Central memory CD8-positive, alpha-beta T cell (primary cell): ENCODE results near the gene PHF13.
"Not testable (repeated sequence)": the region's sequence is repeated elsewhere in the genome, so short reads cannot be mapped to it uniquely, and the experiment has no call there.

Experiments used
- ATAC-seq: fragments of 150-1000 bp; cut with Tn5 transposase; replicated peaks from 2 replicates; pipeline ENCODE4 v1.10.0; 2022; ENCODE audit warnings: mild to moderate bottlenecking, moderate FRiP score, moderate number of reproducible peaks; ENCODE audit not compliant: poor library complexity, severe bottlenecking; ENCODE audit errors: extremely low read depth
- DNase-seq, 2 donors: peaks; one replicate each; pipeline ENCODE4 v3.0.0; 2021; ENCODE audit warnings: low spot score in 2 of 2
- H3K27ac Mint-ChIP-seq: one replicate; pipeline ENCODE4 v1.8.0; 2022; ENCODE audit warnings: low read depth, mild to moderate bottlenecking, moderate library complexity, mixed read lengths
- H3K27me3 Mint-ChIP-seq: one replicate; pipeline ENCODE4 v1.8.0; 2022; ENCODE audit warnings: mixed read lengths
- H3K36me3 Mint-ChIP-seq: one replicate; pipeline ENCODE4 v1.8.0; 2022; ENCODE audit warnings: mild to moderate bottlenecking, moderate library complexity, mixed read lengths; ENCODE audit not compliant: insufficient read depth
- H3K4me1 Mint-ChIP-seq: one replicate; pipeline ENCODE4 v1.8.0; 2022; ENCODE audit warnings: mixed read lengths
- H3K4me3 Mint-ChIP-seq: one replicate; pipeline ENCODE4 v1.8.0; 2022; ENCODE audit warnings: mild to moderate bottlenecking, moderate library complexity, mixed read lengths
- H3K9me3 Mint-ChIP-seq: one replicate; pipeline ENCODE4 v1.8.0; 2022; ENCODE audit warnings: mixed read lengths

Gene PHF13

DNA sequence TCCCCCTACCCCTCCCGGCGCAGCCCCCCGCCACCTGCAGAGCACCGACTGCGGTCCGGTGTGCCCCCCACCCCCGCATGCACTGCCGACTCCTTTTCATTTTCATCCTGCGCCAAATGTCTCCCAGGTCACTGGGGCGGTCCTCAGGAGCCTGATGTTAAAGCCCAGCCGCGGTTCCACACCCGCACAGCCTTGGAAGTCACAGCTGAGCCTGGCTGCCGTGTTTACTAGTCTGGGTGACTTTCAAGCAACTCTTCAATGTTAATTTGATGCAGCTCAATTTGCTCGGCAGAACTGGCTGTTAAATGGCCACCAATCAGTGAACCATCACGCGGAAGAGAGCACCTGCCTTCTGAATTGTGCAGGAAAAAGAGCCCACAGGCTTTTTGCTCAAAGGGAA is 38.4 kb downstream of the PHF13 start:
- Mint-ChIP-seq H3K4me3 (no peak overlapping the region), H3K27ac (no peak overlapping the region), H3K27me3 (no peaks in the 10 kb centered on the region), H3K4me1 (no peaks in the 10 kb centered on the region), H3K36me3 (peaks cover 13% of the 10 kb centered on the region), H3K9me3 (no peaks in the 10 kb centered on the region)
- DNase-seq, result no peak
- ATAC-seq, result no peak

DNA sequence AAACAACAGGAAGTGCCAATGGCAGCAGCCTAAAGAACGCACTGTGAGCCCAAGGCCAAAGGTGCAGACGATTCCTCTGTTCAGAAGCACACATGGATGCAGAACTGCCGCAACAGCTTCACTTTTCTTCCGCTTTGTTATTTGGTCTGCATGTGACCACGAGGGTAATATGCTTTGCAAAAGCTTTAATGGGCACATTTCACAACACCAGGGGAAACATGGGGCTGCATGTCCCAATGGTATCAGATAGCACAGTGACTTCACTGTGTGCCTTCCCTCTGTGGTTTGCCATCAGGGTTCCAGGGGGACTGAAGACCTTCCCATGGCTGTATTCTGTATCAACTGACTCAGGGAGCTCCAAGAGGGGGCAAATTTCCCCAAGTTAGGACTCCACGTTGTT is 39.5 kb downstream of the PHF13 start:
- no peaks in the 10 kb centered on the region for H3K27me3 Mint-ChIP-seq
- H3K27ac Mint-ChIP-seq, result no peak overlapping the region
- no peaks in the 10 kb centered on the region for H3K4me1 Mint-ChIP-seq
- H3K36me3 Mint-ChIP-seq, result peaks cover 15% of the 10 kb centered on the region
- H3K4me3 Mint-ChIP-seq, result no peak overlapping the region
- DNase-seq (no peak), ATAC-seq (no peak)
- no peaks in the 10 kb centered on the region for H3K9me3 Mint-ChIP-seq

DNA sequence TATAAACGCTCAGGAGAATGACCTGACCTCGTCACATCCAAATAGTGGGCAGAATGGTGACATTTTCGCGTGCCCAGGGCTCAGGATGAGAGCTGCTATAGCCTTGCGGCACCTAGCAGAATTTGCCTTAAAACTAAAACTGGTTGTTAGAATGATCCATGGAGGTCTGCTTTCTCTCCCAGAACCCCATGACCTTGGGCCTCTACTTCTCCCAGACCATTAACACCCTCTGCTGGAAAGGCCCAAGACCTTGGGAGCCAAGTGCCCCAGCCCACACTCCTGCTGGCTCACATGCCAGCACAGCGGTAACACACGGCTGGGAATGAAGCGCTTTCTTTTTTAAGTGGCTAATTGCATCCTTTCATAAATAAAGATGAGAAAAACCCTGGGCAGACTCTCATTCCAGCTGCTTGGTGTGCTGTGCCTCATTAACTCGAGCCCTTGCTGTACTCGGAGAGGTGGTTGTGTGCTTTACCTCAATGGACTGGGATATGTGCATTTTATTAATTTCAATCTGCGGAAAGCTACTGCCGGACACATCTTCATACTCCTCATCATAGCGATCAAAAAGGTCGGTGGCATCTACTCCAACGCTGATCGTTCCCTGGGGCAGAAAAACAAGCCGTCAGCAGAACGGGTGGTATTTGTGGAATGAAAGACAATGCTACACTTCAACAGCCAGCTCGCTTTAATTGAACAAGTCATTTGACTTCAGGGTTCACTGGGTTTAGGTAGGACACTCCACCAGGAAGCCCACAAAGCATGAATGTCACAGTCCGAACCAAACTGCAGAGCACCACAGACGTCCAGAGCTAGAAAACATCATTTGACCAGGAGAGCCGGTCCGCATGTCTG is 40.1 kb downstream of the PHF13 start:
- ATAC-seq, result no peak
- Mint-ChIP-seq H3K4me3 (no peak overlapping the region), H3K9me3 (no peaks in the 10 kb centered on the region), H3K27me3 (no peaks in the 10 kb centered on the region), H3K27ac (no peak overlapping the region), H3K36me3 (peaks cover 17% of the 10 kb centered on the region), H3K4me1 (no peaks in the 10 kb centered on the region)
- DNase-seq, result no peak

DNA sequence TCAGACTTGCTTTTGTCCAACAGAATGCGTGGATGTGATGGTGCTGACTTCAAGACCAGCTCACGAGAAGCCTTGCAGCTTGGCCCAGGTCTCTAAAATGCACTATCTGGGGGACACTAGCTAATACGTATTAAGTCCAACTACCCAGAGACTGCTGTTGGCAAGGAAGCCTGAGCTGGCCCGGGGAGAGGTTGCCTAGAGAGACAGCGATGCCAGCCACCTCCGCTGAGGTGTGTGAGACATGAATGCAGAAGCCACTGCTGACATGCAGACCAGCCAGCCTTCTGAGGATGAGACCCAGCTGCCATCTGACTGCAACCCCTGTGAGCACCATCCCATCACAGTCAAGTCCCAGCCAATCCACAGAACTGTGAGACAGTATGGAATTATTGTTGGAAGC is 43.6 kb downstream of the PHF13 start:
- Mint-ChIP-seq H3K27ac (no peak overlapping the region), H3K4me3 (no peak overlapping the region), H3K36me3 (peaks cover 15% of the 10 kb centered on the region), H3K4me1 (peaks cover 6% of the 10 kb centered on the region), H3K27me3 (no peaks in the 10 kb centered on the region), H3K9me3 (no peaks in the 10 kb centered on the region)
- ATAC-seq (no peak), DNase-seq (no peak)

DNA sequence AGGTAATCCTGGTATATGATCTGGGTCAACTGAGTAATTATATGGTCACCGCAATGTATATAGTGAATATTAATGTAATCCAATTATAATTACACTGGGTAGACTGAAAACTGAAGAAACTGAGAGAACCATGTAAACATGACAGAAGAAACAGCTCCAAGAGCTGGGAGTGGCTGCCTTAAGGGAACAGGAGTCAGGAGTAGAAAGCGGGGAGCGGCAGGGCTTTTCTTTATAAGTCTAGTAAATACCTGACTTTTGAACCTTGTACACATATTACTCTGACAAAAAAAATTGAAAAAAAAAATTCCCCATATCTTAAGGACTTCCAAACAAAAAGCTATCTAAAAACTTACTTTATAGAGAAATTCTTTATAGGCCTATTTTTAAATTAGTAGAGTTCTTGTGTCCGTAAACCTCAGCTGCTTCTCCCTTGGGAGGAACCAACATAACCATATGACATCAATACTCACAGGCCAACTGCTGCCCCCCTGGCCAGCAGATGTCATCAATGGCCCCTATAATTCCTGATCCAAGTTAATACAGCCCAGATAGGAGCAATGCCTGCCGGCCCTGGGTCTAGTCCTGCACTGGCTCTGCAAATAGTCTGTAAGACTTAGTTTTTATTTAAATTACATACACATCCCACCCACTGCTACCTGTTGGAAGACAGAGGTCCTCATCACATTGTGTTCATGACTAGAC is 45.0 kb downstream of the PHF13 start:
- no peaks in the 10 kb centered on the region for H3K9me3 Mint-ChIP-seq
- peaks cover 6% of the 10 kb centered on the region for H3K4me1 Mint-ChIP-seq
- DNase-seq, result no peak
- H3K27ac Mint-ChIP-seq, result no peak overlapping the region
- peaks cover 10% of the 10 kb centered on the region for H3K36me3 Mint-ChIP-seq
- no peak for ATAC-seq
- no peaks in the 10 kb centered on the region for H3K27me3 Mint-ChIP-seq
- no peak overlapping the region for H3K4me3 Mint-ChIP-seq

DNA sequence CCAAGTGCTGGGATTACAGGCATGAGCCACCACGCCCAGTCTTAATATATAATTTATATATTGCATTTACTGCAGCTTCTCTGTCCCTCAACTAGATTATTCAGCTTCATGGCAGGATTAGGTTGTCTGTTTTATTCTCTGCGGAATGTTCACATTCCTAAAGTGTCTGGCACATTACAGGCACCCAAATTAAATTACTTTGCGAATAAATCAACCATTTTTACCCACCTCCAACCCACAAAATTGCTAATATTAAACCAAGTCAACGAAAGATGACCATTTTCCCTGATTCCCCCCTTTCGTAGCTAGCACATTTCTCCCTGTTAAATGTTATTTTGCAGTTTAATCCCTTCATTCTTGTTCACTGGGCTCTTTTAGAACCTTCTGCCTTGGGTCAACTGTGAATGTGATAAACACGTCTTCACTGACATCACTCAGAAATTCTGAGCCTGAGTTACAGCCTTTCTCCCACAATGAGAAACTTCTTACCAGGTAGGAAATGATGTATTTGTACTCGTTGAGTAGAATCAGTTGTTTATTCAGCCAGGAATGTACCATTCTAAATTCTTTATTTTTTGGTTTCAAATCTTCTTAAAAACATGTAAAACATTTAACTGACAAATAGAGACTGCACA is 47.0 kb downstream of the PHF13 start:
- DNase-seq, result no peak
- Mint-ChIP-seq H3K4me1 (peaks cover 6% of the 10 kb centered on the region), H3K27me3 (no peaks in the 10 kb centered on the region), H3K9me3 (no peaks in the 10 kb centered on the region), H3K36me3 (peaks cover 6% of the 10 kb centered on the region), H3K4me3 (no peak overlapping the region), H3K27ac (no peak overlapping the region)
- no peak for ATAC-seq

DNA sequence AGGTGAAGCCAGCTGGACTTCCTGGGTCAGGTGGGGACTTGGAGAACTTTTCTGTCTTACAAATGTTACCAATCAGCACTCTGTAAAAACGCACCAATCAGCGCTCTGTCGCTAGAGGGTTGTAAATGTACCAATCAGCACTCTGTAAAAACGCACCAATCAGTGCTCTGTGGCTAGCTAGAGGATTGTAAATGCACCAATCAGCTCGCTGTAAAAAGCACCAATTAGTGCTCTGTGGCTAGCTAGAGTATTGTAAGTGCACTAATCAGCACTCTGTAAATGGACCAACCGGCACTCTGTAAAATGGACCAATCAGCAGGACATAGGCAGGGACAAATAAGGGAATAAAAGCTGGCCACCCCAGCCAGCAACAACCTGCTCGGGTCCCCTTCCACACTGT is 48.9 kb downstream of the PHF13 start:
- not testable (repeated sequence) for ATAC-seq, H3K36me3 Mint-ChIP-seq, DNase-seq, H3K27ac Mint-ChIP-seq, H3K27me3 Mint-ChIP-seq, H3K4me1 Mint-ChIP-seq, H3K9me3 Mint-ChIP-seq, H3K4me3 Mint-ChIP-seq

DNA sequence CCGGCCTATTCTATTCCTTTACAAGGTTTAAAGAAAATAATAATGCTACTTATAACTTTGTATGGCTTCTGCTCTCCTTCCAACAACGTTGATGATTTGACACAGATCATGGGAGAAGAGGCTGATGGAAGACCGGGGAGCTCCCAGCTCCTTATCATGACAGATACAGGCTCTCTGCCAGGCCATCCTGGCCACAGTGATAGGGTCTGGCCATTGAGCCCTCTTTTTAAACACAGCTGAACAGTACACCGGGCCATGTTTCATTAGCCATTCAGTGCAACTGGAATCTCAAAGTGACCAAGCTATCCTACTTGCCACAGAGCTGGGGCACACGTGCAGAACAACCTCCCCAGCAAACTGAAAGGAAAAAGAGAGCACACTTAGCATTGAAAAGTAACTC is 53.2 kb downstream of the PHF13 start:
- ATAC-seq, result no peak
- H3K4me3 Mint-ChIP-seq, result no peak overlapping the region
- no peak overlapping the region for H3K27ac Mint-ChIP-seq
- peaks cover 8% of the 10 kb centered on the region for H3K36me3 Mint-ChIP-seq
- no peaks in the 10 kb centered on the region for H3K9me3 Mint-ChIP-seq
- H3K27me3 Mint-ChIP-seq, result no peaks in the 10 kb centered on the region
- no peak for DNase-seq
- peaks cover under 1% of the 10 kb centered on the region for H3K4me1 Mint-ChIP-seq

DNA sequence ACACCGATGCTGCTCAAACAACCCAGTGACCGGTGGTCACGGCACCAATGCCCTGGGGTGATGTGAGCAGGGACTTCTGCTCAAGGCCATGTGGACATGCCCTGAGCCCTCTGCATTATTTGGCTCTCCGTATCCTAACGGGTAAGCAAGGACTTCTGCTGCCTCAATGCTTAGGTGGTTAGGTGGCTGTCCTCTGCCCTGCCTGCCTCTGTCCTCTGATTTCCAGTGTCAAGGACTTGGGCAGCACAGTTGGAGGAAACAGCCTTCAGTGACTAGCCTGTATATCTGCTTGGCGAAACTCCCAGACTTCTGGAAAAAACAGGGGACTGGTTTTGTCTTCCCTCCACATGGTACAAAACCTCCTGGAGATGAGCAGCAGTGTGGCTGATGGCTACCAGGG is 53.6 kb downstream of the PHF13 start:
- peaks cover 6% of the 10 kb centered on the region for H3K36me3 Mint-ChIP-seq
- no peak overlapping the region for H3K4me3 Mint-ChIP-seq
- no peaks in the 10 kb centered on the region for H3K9me3 Mint-ChIP-seq
- no peaks in the 10 kb centered on the region for H3K27me3 Mint-ChIP-seq
- ATAC-seq (no peak), DNase-seq (no peak)
- no peak overlapping the region for H3K27ac Mint-ChIP-seq
- no peaks in the 10 kb centered on the region for H3K4me1 Mint-ChIP-seq

DNA sequence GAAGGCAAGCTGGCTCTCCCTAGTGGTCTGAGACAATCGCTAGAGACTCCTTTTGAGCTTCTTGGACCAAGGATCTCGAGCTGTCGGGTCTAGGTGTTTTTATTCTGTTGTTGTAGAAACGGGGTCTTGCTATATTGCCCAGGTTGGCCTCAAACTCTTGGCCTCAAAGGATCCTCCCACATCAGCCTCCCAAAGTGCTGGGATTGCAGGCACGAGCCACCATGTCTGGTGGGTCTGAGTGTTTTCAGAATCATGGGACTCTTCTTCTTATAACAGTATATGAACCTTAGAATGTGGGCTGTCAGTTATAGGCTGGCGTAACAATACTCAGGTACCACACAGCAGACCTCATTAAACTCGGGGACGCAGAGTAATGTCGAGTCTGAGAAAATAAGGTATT is 55.0 kb downstream of the PHF13 start:
- Mint-ChIP-seq H3K4me1 (no peaks in the 10 kb centered on the region), H3K27me3 (no peaks in the 10 kb centered on the region), H3K36me3 (peaks cover 7% of the 10 kb centered on the region), H3K27ac (no peak overlapping the region), H3K4me3 (no peak overlapping the region), H3K9me3 (no peaks in the 10 kb centered on the region)
- ATAC-seq (no peak), DNase-seq (no peak)

DNA sequence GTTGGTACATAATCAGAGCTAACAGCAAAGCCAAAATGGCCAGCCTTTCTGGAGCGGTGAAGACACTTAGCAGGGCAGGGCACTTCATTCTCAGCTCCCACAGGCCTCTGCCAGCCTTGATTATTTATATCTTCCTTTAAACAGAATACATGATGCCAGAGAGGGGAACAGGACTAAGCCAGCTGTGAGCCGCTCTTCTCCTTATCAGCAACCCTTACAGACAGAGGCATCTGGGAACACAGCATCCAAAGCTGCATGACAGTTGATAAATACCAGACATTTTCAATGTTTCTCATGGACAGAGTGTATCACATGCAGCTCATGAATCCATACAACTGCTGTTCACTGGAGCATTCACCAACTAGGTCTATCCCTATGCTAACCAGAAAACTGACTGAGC is 59.0 kb downstream of the PHF13 start:
- H3K27ac Mint-ChIP-seq, result no peak overlapping the region
- H3K9me3 Mint-ChIP-seq, result no peaks in the 10 kb centered on the region
- no peaks in the 10 kb centered on the region for H3K4me1 Mint-ChIP-seq
- H3K36me3 Mint-ChIP-seq, result peaks cover 33% of the 10 kb centered on the region
- H3K27me3 Mint-ChIP-seq, result no peaks in the 10 kb centered on the region
- DNase-seq, result no peak
- H3K4me3 Mint-ChIP-seq, result no peak overlapping the region
- no peak for ATAC-seq
